GM12801 (cell line): ENCODE results near the gene WDSUB1.

Experiments
- CTCF ChIP-seq: IDR thresholded peaks from one replicate; pipeline ENCODE4 v1.5.1; 2011; ENCODE audit warnings: control low read depth; ENCODE audit not compliant: insufficient read length; ENCODE audit errors: extremely low read depth

Gene WDSUB1

GRCh38 chr2:159281002-159281401 lies 5.5 kb downstream of the WDSUB1 start:
- TF ChIP-seq CTCF, result no peak

- no peak for TF ChIP-seq CTCF
Measured at GRCh38 chr2:159279700-159280099, 6.8 kb downstream of the WDSUB1 start.

DNA sequence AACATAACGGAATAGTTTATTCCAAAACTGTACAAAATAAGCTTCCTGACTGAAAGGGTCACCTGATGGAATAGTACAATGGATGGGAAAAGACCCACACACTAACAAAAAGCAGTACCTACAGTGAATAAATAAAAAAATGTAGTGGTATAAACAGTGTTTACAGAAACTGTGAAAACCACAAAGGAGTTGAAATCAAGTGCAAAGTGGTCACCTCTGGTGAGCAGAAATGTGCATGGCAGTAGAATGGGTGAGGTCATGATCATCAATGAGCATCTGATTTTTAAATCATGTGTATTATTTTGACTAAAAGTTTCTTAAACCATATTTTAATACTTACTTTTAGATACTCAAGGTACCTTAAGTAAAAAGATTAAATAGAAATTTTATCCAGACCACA lies 11.4 kb downstream of the WDSUB1 start:
- no peak for TF ChIP-seq CTCF

DNA sequence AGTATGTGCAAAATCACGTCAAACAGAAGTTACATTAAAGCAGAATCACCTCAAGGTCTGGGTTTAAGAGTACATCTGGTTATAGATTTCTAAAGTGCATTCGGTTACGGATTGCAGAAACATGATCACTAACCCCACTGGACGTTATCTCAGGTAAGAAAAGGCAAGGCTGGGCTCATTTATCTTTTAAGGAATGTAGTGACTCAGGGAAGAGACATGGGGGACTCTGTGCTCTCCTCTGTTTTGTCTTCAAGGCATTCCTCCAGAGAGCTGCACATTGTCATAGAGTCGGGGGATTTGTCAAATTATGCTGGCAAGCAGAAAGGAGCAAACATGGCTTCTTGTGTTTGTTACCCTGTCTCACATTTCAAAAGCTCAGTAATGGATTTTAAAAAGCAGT lies 14.3 kb downstream of the WDSUB1 start:
- TF ChIP-seq CTCF, result no peak

DNA sequence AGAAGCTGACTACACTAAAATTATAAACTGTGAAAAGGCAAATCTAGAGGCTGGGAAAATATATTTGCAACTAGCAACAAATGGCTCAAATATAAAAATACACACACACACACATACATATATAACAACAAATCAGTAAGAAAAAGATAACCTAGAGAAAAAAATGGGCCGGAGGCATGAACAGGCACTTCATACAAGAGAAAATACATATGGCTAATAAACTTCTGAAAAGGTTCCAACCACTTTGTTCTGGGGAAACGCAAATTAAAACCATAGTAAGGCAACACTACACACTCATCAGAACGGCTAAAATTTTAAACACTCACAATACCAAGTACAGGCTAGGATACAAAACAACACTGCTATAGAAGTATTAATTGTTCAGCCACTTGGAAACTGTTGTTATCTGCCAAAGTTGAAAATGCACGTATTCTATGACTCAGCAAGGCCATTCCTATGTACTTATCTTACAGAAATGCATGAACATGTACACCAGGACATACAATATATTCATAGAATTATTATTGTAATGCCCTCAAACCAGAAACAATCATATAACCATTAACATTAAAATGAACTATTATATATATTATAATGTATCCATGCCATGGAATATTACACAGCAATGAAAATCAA lies 15.6 kb downstream of the WDSUB1 start:
- no peak for TF ChIP-seq CTCF

- no peak for TF ChIP-seq CTCF
Measured at GRCh38 chr2:159267921-159268320, 18.6 kb downstream of the WDSUB1 start.

DNA sequence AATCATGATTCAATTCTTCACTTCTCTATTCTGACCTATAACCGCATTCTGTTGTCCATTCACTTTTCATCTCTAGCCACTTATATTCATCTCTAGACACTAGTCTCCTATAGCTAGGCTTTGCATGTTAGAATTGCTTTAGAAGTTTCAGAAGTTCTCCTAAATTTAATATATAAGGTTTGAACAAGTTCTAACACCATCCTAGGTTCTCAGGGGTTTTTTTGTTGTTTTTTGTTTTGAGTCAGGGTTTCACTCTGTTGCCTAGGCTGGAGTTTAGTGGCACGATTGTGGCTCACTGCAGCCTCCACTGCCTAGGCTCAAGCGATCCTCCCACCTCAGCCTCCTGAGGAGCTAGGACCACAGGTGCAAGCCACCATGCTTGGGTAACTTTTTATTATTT lies 19.9 kb downstream of the WDSUB1 start:
- no peak for TF ChIP-seq CTCF
